IPS DF 19.7 (cell line): ENCODE measurements around the gene CEP78.

Experiments used
- DNase-seq: peaks from one replicate; pipeline ENCODE4 v3.0.0-alpha.2; 2013; ENCODE audit warnings: low read depth, low spot score

The CEP78 gene

DNA sequence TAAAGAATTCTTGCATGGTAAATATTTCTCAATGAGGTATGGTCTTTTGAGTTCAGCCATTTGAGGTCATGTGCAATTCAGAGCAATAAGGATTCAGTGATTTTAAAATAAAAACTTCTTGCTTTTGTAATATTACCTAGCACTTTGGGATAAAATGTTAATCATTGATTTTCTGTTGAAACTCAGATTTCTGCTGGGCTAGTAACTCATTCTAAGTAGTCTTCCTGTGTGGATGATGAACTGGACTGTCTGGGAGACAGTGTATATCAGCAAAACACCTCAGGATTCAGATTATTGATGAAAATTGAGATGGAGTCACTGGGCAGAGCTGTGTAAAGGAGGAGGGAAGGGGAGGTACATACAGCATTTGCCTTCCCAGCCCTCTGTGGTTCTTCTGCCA lies 50.2 kb downstream of the CEP78 start:
- no peak for DNase-seq

DNA sequence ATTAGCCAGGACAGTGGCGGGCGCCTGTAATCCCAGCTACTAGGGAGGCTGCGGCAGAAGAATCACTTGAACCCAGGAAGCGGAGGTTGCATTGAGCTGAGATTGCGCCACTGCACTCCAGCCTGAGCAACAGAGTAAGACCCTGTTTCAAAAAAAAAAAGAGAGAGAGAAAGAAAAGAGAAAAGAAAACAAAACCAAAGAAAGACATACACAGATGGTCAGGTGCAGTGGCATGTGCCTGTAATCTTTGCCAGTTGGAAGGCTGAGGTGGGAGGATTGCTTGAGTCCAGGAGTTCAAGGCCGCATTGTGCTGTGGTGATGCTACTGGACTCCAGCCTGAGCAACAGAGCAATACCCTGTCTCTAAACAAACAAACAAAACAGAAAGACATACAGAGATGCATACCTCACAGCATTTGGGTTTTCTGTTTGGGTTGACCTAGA lies 51.1 kb downstream of the CEP78 start:
- no peak for DNase-seq

DNA sequence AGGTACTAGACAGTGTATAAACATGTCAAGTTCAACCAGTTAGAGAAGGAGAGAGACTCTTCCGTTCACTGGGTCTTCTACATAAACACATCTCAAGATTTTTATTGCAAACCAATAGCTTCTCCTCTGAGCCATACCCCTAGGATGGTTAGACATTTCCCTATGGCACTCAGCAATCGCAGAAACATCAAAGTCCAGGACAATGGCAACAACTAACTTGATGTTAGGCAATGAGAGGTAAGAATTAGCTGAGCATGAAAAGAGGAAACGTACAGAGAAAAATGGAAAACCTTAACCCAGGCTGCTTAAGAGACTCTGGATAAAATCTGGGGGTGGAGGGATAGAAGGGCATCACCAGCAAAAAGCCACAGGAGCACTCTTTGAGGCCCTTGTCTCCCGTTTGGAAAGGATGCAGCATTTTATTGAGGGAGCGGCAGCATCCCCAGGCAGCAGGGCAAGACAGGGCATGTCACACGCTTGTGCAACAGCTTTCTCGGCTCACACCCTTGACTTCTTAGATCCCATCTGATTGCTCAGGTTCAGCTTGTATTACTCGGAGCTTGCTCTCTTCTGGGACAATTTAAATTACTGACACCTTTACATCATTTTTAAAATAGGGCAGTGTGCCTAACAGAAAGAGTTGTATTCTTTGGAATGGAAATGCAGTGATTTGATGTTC lies 52.5 kb downstream of the CEP78 start:
- DNase-seq, result no peak

DNA sequence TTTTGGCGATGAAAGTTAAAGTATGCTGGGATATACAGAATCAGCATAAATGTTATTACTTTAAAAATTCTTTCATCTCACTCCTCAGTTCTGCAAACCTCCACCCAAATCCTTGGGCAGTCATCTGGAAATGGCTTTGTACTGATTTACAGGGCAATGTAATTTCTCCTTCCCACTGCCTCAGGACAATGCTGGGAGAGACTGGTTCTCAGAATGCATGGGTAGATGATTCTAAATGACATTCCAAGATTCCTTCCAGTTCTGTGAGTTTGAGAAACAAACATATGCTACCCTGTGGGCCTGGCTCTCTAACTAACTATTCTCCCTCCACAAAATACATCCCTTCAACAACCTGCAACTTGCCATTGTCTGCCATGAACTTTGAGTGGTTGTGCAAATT lies 53.6 kb downstream of the CEP78 start:
- DNase-seq, result no peak

DNA sequence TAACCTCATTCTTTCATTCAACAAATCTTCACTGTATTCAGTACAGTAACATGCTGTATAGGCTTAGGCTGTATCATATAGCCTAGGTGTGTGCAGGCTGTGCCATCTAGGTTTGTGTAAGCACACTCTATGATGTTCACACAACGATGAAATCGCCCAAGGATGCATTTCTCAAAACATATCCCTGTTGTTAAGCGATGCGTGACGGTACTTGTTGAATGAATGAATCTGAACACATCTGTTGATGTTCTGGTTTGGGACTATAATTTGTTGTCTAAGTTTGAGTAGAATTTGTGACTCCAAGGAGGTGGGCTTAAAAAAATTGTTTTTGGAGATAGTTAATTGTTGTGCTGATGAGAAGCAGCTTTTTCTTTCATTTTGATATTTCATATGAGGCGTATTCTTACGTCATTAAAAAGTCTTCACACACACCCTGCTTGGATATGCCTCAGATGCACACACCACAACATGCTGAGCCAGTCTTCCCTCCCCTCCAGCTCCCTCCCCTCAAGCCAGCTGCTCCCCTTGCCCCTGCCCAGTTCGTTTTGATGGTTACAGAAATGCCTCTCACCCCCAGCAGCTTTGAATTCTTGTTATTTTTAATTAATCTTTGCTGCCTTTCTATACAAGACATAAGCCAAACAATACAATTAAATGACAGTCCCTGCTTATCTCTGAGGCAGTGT lies 55.5 kb downstream of the CEP78 start:
- no peak for DNase-seq

DNA sequence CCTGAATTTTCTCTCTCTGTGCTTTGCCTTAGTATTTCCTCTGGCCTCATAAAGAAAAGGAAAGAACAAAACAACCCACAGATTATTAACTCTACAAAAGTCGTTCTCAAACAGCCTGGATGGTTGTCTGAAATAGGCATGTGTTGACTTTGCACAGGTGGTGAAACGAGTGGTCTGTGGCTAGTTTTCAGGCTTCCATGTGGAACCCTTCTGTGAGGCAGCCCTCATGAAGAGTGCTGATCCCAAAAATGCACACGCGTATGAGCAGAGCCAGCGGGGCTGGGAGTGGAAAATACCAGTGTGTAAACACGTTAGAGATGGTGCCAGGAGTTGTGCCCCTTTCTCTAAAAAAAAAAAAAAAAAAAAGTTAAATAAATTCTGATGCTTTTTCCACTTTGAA lies 56.2 kb downstream of the CEP78 start:
- DNase-seq, result no peak

DNA sequence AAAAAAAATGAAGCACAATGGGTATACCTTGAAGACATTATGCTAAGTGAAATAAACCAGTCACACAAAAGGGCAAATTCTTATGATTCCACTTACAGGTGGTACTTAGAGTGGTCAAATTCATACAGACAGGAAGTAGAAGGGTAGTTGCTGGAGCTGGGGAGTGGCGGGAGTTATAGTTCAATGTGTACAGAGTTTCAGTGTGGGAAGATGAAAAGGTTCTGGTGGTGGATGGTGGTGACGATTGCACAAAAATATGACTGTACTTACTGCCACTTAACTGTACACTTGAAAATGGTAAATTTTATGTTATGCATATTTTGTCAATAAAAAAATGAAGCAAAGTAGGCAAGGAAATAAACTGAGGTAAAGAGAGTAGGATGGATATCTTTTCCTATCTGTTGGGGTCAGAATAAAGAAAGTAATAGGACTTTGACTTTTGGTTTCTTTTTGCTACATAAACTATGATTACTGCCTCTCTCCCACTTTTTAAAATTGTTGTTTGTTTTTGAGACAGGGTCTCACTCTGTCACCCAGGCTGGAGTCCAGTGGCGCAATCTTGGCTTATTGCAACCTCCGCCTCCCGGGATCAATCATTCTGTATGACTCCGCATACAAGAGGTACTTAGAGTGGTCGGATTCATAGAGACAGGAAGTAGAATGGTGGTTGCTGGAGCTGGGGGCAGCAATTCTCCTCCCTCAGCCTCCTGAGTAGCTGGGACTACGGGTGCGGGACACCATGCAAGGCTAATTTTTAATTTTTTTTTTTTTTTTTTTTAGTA lies 57.0 kb downstream of the CEP78 start:
- no peak for DNase-seq

DNA sequence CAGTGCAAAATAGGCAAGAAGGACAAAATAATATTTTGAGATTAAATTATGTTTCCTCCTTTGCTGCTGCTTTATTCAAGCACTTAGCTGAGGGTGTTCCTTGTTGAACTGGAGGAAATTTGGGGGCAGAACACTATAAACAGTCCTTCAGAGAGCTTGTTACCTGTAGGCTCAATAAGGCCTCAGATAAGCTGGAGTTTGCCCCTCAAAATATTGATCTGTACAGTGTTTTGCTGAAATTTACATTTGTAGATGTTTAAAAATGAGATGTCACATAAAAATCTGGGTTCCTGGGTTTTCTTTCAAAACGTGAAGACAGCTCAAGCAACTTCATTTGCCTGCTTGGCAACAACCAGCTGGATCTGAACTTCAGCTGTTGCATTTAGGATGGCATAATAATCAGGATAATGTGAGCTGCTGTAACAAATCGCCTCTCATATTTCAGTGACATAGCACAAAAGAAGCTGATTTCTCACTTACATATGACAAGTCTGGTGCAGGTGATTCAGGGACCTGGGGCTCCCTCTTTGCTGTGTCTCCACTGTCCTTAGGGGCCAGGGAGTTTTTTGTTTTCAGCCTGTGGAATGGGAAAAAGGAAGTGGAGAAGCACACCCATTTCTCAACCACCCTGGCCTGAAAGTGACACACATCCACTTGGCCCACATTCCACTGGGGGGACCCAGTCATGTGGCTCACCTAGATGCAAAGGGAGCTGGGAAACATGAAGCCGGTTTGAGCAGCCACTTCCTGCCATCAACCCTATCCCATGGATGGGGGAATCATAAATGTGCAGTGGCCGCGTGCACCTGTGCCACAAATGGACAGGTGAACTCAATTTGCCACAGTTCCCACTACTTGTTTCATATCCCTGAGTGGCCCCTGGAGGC lies 58.7 kb downstream of the CEP78 start:
- DNase-seq, result no peak

DNA sequence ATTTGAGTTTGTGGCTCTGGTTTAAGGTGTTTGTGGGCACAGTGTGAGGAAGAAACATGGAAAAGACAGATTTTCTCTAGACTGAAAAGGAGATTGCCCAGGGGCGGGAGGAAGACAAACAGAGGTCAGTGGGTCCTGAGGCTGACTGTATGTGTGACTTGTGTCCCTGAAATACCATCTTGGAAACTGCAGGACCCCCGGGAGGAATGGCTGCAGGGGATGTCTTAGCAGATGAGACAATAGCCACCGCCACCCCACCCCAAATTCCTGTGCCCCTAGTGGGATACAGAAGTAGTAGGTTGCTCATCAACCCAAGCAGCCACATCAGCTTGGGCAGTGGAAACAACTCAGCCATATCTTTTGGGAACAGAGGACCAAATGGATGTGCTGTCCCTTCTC lies 59.3 kb downstream of the CEP78 start:
- no peak for DNase-seq

DNA sequence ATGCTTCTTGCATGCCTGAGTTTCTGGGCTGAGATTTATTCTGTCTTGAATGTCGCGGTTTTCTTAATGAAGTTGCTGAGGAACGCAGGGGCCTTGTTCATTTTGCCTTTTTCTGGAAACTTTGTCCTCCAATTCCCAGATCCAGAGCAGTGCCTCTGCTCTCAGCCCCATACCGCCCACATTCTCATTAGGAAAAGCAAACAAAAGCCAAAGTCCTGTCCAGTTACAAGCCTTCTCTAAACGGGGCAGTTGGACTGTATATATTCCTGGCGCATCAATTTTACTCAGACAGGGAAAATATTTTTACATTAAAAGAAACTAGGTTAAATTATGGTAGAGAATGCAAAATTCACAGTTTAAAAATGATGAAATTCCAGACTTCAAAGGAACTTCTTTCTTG lies 59.9 kb downstream of the CEP78 start:
- DNase-seq, result no peak

DNA sequence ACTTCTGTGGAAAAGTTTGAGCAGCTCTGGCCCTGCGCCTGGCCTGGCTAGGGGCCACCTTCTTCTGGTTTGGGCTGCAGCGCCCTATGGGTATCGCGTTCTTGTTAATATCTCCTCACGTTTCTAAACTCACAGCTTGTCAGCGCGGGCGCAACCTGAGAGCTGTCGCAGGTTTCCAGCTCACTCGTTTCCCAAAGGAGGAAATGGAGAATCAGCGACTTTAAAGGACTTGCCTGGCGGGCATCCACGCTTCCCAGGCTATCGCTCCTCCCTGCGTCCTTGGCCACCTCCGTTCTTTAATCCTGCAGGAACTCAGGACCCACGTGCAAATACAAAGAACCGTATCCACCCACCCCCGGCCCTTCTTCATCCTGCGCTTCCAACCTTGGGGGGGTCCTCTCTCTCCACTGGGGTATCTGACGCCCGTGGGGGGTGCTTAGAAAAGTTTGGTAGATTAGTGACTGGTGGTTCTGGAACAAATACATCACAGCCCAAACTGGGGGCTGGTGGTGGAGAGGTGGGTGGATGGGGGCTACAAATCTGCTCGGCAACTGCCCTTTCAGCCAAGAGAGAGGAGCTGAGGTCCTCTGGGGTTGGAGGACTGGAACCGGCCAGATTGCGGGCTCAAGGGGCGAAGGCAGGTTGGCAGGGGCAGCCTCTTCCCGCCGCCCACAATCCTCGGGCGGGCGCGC lies 60.5 kb downstream of the CEP78 start:
- no peak for DNase-seq

DNA sequence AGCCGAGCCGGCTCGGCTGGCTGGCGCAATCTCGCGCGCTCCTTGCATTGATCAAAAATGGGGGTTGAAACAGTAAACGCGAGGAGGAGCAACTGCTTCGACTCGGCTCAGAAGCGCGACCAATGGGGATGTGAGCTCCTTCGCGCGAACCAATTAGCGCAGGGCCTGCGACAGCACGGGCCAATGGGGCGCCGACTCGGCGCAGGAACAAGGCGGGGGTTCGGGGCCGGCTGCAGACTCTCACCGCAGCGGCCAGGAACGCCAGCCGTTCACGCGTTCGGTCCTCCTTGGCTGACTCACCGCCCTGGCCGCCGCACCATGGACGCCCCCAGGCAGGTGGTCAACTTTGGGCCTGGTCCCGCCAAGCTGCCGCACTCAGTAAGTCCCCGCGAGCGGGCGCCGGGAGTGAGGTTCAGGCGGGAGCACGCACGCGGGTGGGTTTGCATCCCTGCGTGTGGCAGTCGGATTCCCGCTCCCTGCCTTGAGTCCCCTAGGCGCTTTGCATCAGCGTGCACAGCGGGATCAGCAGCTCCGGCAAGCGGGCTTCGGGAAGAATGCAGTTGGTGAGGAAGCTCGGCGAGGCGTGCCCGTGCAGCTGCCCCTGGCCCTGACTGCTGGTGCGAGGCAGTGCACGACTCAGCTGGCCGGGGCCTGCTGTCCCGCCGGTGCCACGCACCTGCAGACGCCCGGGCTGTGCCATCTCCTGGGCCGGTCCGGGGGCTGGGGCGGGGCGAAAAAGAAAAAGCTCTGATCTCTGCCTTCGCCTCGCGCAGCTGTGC lies 61.2 kb downstream of the CEP78 start, which contains the start of gene PSAT1:
Gene PSAT1 (plus strand): TSS at position 233 of the 779 bp plus-strand sequence. CDS start 86 bp downstream, at position 319.
- DNase-seq, result peak; percentile 92

DNA sequence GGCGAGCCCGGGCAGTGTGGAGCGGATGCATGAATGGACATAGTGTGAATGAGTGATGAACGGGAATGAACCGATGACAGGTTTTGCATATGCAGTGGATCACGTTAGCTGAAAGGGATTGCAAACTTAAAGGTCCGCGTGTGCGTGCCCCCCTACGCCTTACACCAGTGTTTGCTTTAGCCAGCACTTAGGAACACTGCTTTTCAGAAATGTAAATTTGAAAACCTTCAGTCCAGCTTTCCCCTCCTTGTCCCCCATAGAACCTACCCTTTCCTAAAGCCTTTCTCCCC lies 61.7 kb downstream of the CEP78 start:
- no peak for DNase-seq

DNA sequence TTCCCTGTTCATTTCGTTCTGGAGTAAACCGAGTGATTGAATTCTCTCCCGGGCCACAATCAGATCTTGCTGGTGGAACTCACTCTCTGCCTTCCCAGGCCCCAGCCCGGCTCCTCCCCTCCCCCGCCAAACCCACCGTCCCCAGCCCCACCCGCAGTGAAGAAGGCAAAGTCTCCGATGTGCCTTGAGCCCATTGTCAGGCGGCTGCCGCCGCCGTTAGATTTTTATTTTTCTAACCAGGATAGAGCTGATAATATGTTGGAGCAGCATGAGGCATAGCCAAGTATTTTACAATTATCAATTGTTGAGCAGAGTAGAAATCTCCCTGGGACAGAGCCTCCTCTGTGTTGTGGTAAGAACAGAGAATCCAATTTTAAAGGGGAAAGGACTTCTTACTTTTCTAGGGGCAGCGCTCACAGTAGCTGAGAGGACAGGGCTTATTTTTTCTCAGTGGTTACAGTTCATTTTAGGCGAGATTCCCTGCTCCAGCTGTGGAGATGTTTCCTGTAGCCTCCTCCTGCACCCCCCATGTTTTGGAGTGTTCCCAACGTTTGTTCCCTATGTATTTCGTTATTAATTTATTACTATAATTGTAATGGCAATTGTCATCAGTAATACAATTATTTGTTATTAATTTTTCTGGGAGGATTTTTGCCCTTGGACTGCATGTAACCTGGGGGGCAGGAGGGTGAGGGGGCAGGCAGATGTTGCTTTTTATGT lies 62.3 kb downstream of the CEP78 start:
- DNase-seq, result no peak

DNA sequence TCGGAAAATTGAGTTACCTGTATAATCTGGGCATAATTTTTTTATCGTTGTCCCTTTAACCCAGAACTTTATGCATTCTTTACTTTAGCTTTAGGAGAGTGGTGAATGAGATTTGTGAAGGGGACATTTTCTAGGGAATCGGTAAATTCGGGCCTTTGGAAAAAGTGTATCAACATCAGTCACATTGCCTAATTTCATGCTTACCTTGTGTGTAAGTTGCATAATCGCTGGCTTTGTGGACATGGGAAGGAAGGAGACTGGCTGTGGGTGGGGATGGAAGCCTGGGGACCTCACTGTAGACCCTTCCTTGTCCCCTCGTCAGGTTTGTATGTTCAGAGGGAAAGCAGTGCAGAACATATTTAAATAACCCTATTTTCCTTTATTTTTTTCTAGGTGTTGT lies 64.3 kb downstream of the CEP78 start:
- no peak for DNase-seq

DNA sequence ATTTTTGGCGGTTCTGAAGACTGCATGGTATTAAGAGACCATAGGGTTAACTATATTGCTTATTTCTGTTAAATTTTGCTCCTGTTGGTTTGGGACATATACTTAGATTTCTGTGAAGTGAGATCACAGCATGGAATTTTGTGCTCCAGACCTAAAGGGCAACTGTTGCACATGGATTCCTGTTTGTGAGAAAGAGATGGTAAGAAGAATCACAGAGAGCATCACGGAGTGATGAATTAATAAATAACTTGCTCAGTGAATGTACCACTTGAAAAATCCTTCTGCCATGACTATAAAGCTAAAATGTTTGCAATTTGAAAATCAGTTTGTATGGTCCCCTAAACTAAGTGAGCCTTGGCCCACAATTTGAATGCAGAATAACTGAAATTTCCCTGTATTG lies 65.6 kb downstream of the CEP78 start:
- no peak for DNase-seq

DNA sequence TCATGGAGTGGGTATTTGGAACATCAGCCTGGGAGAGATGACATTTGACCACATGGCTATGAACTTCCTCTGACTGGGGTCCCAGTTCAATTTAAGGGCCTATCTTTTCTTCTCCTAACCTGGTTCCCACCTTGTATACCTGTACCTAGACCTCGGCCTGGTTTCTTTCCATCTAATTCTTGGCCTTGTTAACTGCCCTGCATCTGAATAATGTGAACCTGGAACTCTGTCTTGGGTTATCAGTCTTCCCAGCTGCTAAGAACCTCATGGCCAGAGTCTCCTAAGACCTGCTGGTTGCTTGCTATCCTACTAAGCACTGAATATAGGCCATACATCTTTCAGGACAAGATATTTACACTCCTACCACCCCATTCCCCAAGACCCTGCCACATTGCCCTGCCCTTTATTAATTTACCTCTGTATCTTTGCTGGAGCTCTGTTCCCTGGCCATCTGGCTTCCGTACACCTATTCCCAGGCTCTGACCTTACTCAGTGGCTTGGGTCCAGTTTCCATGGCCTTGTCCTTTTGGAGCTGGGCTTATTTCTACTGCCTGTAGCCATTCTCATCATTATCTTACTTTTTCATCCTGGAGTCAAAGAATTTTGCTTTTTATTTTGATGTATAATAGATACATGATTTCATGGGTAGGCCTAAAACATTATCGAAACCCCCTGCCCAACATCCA lies 67.6 kb downstream of the CEP78 start:
- no peak for DNase-seq

DNA sequence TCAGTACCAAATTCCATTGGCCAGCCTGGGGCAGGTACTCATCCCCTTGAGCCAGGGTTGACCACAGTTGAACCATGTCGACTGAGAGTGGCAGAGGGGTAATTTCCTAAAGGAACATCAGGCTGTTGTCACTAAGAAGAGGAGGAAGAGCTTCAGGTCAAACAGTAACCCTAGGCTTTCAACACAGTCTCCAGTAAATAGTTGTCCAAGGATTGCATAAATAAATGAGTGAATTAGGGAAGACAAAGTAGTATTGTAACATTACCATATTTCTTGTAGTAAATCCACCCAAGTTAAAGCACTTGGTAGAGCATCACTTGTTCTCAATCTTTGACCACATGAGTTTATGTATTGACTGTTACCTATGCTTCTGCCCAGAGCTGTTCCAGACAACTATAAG lies 68.5 kb downstream of the CEP78 start:
- no peak for DNase-seq
